ENCODE data around the gene CCNL2. TPM values are rescaled to one million over a fixed set of nuclear protein-coding genes. Genes with fewer than 3 reads are reported as not detected.

The CCNL2 gene
- polyA plus RNA-seq, 2 of the 4 experiments (the other 2 are of a cell fraction) = 85.5 to 111 TPM

- TF ChIP-seq HEYL (CRISPR knock-in tag; IDR thresholded peaks at IDR 0.05) (no peak), CHD4 (IDR thresholded peaks at IDR 0.05; ENCODE audit: borderline replicate concordance) (no peak), E2F6 (IDR thresholded peaks at IDR 0.05; ENCODE audit: borderline replicate concordance, low read depth) (no peak)
These were observed 46.2 kb downstream of the CCNL2 start (continued) for GRCh38 chr1:1352786-1353388.

GRCh38 chr1:1351511-1352427 lies 47.4 kb downstream of the CCNL2 start:
- CTCF ChIA-PET = interaction anchor here (0.5 to 3.8 kb wide), 5 partner anchors 8 to 78 kb away, joined by 3 to 35 read pairs (median 3); partner anchors contain the start of gene UBE2J2
- DNase-seq (ENCODE audit: low read depth in 1 of 2, low spot score in 1 of 2) = no peak
- POLR2A ChIA-PET = no interaction called here
- no peak for ATAC-seq
- no peak overlapping the region for H3K4me3 ChIP-seq
- H3K4me1 ChIP-seq = peaks cover 41% of the 10 kb centered on the region
- 79% methylated on average over 19 of the region's 29 CpGs for WGBS (ENCODE audit: missing lambda C conversion rate)
- H3K27ac ChIP-seq = peak overlapping the region in 1 of 2 experiments; percentile 48; a peak in 2 of 6 replicates
- no peaks in the 10 kb centered on the region for H3K9me3 ChIP-seq
- TF ChIP-seq NPAS2 (CRISPR knock-in tag; IDR thresholded peaks at IDR 0.05; ENCODE audit: borderline replicate concordance) (no peak), HEYL (CRISPR knock-in tag; IDR thresholded peaks at IDR 0.05) (no peak), RCOR1 (IDR thresholded peaks at IDR 0.05; ENCODE audit: low read depth, low read length) (no peak)
- H3K4me2 ChIP-seq = peak overlapping the region; percentile 34; the same call in 2 of the 3 replicates
- no peak for FAIRE-seq

GRCh38 chr1:1349256-1350012 lies 49.7 kb downstream of the CCNL2 start, which contains the start of gene DVL1:
DVL1 (minus strand) TSS chr1:1349418; CDS start chr1:1349065, 353 bp downstream.
- no CpG with 5 or more reads among the region's 122 CpGs for WGBS (ENCODE audit: missing lambda C conversion rate)
- FAIRE-seq (no peak), ATAC-seq (0 out of 6 replicates have a peak, but pooled peaks of 1 of the 2 experiments have one; percentile 11), DNase-seq (ENCODE audit: low read depth in 1 of 2, low spot score in 1 of 2) (peak in 1 of 2 experiments; percentile 47)
- Histone ChIP-seq H3K9me3 (no peaks in the 10 kb centered on the region), H3K4me2 (peak within 1 kb of the TSS; percentile 97), H3K27ac (peak within 1 kb of the TSS; percentile 99 to 100), H3K4me1 (peaks cover 50% of the 10 kb centered on the region), H3K4me3 (peak within 1 kb of the TSS; percentile 87)
- CTCF ChIA-PET = interaction anchor here (1.5 to 7.2 kb wide), 4 partner anchors 18 to 91 kb away, joined by 3 to 73 read pairs (median 8); partner anchors contain the start of genes AURKAIP1 and TAS1R3
- POLR2A ChIA-PET = no interaction called here
- TF ChIP-seq POLR2A (IDR thresholded peaks at IDR 0.05; ENCODE audit: low read length) (peak; percentile 38; the same call in 1 of the 2 replicates), CTCF (IDR thresholded peaks at IDR 0.05) (peak; percentile 37), RAD21 (conservative IDR thresholded peaks at IDR 0.05 in 1 of 2, IDR thresholded peaks at IDR 0.05 in 1 of 2) (peak; percentile 32 to 34; a peak in 2 of 5 replicates), USF2 (IDR thresholded peaks at IDR 0.05) (no peak), ZFP36 (IDR thresholded peaks at IDR 0.05; ENCODE audit: borderline replicate concordance, partially characterized antibody) (no peak)
